T-cell (primary cell): Measurements from ENCODE around the gene TMEM150C. TPM values are rescaled to one million over a fixed set of nuclear protein-coding genes. Genes with fewer than 3 reads are reported as not detected.

Experiments
- ATAC-seq, 4 experiments: fragments of 200-7000 bp in 3 of 4; fragments of 150-1000 bp in 1 of 4; cut with Tn5 transposase; replicated peaks in 1 of 4; 1 replicate in 3 of 4; 2 replicates in 1 of 4; pipeline ENCODE4 v1.10.0; 2021; ENCODE audit warnings: moderate library complexity in 3 of 4, mild to moderate bottlenecking in 2 of 4, moderate number of reproducible peaks in 1 of 4
- CTCF ChIA-PET, 2 donors: fragments of 300-600 bp; sonication (Branson Sonifier 250); formaldehyde crosslinking; loops; one replicate each; lab custom pipeline; 2022; ENCODE audit warnings: antibody characterized with exemption in 2 of 2; lab: Charles Lee
- POLR2A ChIA-PET, 2 donors: fragments of 300-600 bp; sonication (Branson Sonifier 250); formaldehyde crosslinking; loops; one replicate each; lab custom pipeline; 2022; ENCODE audit warnings: antibody characterized with exemption in 2 of 2; lab: Charles Lee
- DNase-seq, 35 experiments: peaks; one replicate each; pipeline versions ENCODE4 v3.0.0 to v3.0.0-alpha.2; 2013 to 2023
- H3K27ac ChIP-seq: one replicate; pipeline ENCODE4 v1.5.1; 2013; ENCODE audit warnings: low read length
- H3K27me3 ChIP-seq, 2 experiments: replicated peaks in 1 of 2; 1 replicate in 1 of 2; 2 replicates in 1 of 2; pipeline versions ENCODE4 v1.6.1 to v1.7.0; 2013; ENCODE audit warnings: low read length in 1 of 2, mixed read lengths in 1 of 2; ENCODE audit not compliant: control insufficient read depth in 2 of 2, insufficient read depth in 2 of 2; ENCODE audit errors: extremely low read depth in 1 of 2
- H3K36me3 ChIP-seq, 2 donors: 1 replicate in 1 of 2; 2 replicates in 1 of 2; pipeline versions ENCODE4 v1.6.1 to v1.7.0; 2013; ENCODE audit warnings: low read length in 1 of 2; ENCODE audit not compliant: control insufficient read depth in 2 of 2, insufficient read depth in 1 of 2; ENCODE audit errors: extremely low read depth in 1 of 2
- H3K4me1 ChIP-seq, 2 experiments: 1 replicate in 1 of 2; 2 replicates in 1 of 2; pipeline versions ENCODE4 v1.6.1 to v1.7.0; 2013; ENCODE audit warnings: low read length in 2 of 2, mixed read lengths in 1 of 2; ENCODE audit not compliant: insufficient read depth in 2 of 2, control insufficient read depth in 1 of 2; ENCODE audit errors: extremely low read depth in 1 of 2
- H3K4me3 ChIP-seq, 2 donors: 1 replicate in 1 of 2; 2 replicates in 1 of 2; pipeline versions ENCODE4 v1.5.1 to v1.7.0; 2013; ENCODE audit warnings: mild to moderate bottlenecking in 2 of 2, low read length in 1 of 2, moderate library complexity in 1 of 2; ENCODE audit not compliant: control insufficient read depth in 1 of 2; ENCODE audit errors: extremely low read depth in 1 of 2
- H3K9me3 ChIP-seq: 2 replicates; pipeline ENCODE4 v1.7.0; 2013
- H3K27ac Mint-ChIP-seq, 2 donors: one replicate each; pipeline ENCODE4 v1.8.0; 2020 to 2021; ENCODE audit warnings: mild to moderate bottlenecking in 2 of 2, mixed read lengths in 2 of 2
- H3K27me3 Mint-ChIP-seq, 2 donors: one replicate each; pipeline ENCODE4 v1.8.0; 2021 to 2022; ENCODE audit warnings: mixed read lengths in 2 of 2
- H3K36me3 Mint-ChIP-seq: one replicate; pipeline ENCODE4 v1.8.0; 2021; ENCODE audit warnings: mixed read lengths
- H3K4me1 Mint-ChIP-seq, 3 donors: one replicate each; pipeline ENCODE4 v1.8.0; 2020 to 2022; ENCODE audit warnings: mixed read lengths in 3 of 3, mild to moderate bottlenecking in 1 of 3
- H3K4me3 Mint-ChIP-seq, 3 donors: one replicate each; pipeline ENCODE4 v1.8.0; 2020 to 2022; ENCODE audit warnings: mild to moderate bottlenecking in 3 of 3, mixed read lengths in 3 of 3, moderate library complexity in 3 of 3
- H3K9me3 Mint-ChIP-seq, 3 donors: one replicate each; pipeline ENCODE4 v1.8.0; 2020 to 2022; ENCODE audit warnings: mixed read lengths in 3 of 3
- WGBS: methylation state at CpG from one replicate; pipeline ENCODE4 v1.1.5; 2013; ENCODE audit warnings: missing lambda C conversion rate; ENCODE audit not compliant: insufficient coverage; 5-methylcytosine and 5-hydroxymethylcytosine counted together
- total RNA-seq, 35 experiments: library from RNA in 6 of 35; stranded (reverse) in 6 of 35; fragments of 120-200 nt in 1 of 35; gene quantifications; one replicate each; pipeline versions ENCODE4 v1.2.1 to v1.2.4 and lab custom pipeline; 2013 to 2026

The TMEM150C gene
- total RNA-seq, 5 donors from 2014 or later (not counting 1 experiment from before 2014, with no cell fraction given): 0.13 to 0.35 TPM; not detected in 3

DNA sequence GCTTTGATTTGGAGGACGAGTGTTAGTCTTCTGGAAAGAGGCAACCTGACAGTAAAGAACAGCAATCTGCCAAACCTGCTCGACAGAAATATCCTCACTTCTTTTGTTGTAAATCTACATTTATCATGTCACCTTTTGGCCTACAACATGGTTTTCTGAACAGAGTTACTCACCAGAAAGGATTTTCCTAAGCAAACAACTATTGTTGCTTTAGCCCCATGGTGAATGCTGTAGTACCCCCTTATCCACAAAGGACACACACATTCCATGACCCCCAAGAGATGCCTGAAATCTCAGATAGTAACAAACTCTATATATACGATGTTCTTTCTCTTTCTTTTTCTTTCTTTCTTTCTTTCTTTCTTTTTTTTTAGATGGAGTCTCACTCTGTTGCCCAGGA is 42.7 kb downstream of the TMEM150C start:
- Mint-ChIP-seq H3K27me3 (peaks cover 9 to 19% of the 10 kb centered on the region in 2 donors), H3K36me3 (no peaks in the 10 kb centered on the region), H3K27ac (no peak overlapping the region), H3K4me1 (no peaks in the 10 kb centered on the region), H3K4me3 (no peak overlapping the region), H3K9me3 (no peaks in the 10 kb centered on the region)
- H3K36me3 ChIP-seq: no peaks in the 10 kb centered on the region
- WGBS: 83% methylated on average over 2 of the region's 3 CpGs
- no peak overlapping the region for H3K4me3 ChIP-seq
- no peak overlapping the region for H3K27ac ChIP-seq
- ChIA-PET CTCF (no interaction called here), POLR2A (no interaction called here)
- no peaks in the 10 kb centered on the region for H3K9me3 ChIP-seq
- peaks cover 0 to 7% of the 10 kb centered on the region in 2 experiments for H3K27me3 ChIP-seq
- DNase-seq (no peak), ATAC-seq (no peak)
- no peaks in the 10 kb centered on the region for H3K4me1 ChIP-seq

- CTCF ChIA-PET: no interaction called here
- Mint-ChIP-seq H3K4me3 (no peak overlapping the region), H3K9me3 (no peaks in the 10 kb centered on the region), H3K4me1 (no peaks in the 10 kb centered on the region), H3K36me3 (no peaks in the 10 kb centered on the region), H3K27ac (no peak overlapping the region), H3K27me3 (peaks cover 9 to 32% of the 10 kb centered on the region in 2 donors)
- 67% methylated on average over 1 of the region's 2 CpGs for WGBS
- no peaks in the 10 kb centered on the region for H3K9me3 ChIP-seq
- ATAC-seq: no peak
- H3K4me3 ChIP-seq: no peak overlapping the region
- H3K36me3 ChIP-seq: no peaks in the 10 kb centered on the region
- POLR2A ChIA-PET: no interaction called here
- H3K4me1 ChIP-seq: no peaks in the 10 kb centered on the region
- DNase-seq: no peak
- H3K27ac ChIP-seq: no peak overlapping the region
- H3K27me3 ChIP-seq: peaks cover 0 to 8% of the 10 kb centered on the region in 2 experiments
These were observed 44.7 kb downstream of the TMEM150C start for GRCh38 chr4:82517043-82517442.

DNA sequence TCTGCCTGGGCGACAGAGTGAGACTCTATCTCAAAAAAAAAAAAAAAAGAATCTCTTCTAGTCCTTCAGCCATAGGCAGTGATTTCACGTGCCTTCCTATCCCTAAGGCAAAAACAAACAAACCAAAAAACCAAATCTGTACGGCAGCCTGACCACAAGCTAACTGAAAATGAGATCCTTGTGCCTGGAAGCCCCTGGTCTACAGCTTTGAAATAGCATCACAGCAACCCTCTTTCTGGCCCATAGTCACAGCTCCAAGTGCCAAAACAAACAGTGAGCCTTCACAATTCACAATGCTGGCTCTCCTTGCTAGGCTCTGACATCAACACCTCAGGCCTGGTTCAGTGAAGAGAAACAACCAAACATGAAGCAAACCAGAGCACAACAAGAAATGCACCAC is 46.1 kb downstream of the TMEM150C start:
- 40% methylated on average over 1 of the region's 3 CpGs for WGBS
- no peaks in the 10 kb centered on the region for H3K4me1 Mint-ChIP-seq

GRCh38 chr4:82513382-82513781 is 48.4 kb downstream of the TMEM150C start:
- Mint-ChIP-seq H3K27me3 (peaks cover 0 to 38% of the 10 kb centered on the region in 2 donors), H3K9me3 (no peaks in the 10 kb centered on the region), H3K4me1 (no peaks in the 10 kb centered on the region), H3K27ac (no peak overlapping the region), H3K36me3 (no peaks in the 10 kb centered on the region), H3K4me3 (no peak overlapping the region)
- Histone ChIP-seq H3K27ac (no peak overlapping the region), H3K4me1 (no peaks in the 10 kb centered on the region), H3K36me3 (no peaks in the 10 kb centered on the region), H3K9me3 (no peaks in the 10 kb centered on the region), H3K27me3 (peaks cover 0 to 7% of the 10 kb centered on the region in 2 experiments), H3K4me3 (no peak overlapping the region)
- POLR2A ChIA-PET: no interaction called here
- CTCF ChIA-PET: no interaction called here
- DNase-seq: no peak
- no peak for ATAC-seq
- WGBS: no CpG with 5 or more reads among the region's 2 CpGs

More for the DNA sequence above, 46.1 kb downstream of the TMEM150C start:
- no peak overlapping the region for H3K4me3 Mint-ChIP-seq
- ATAC-seq (no peak), DNase-seq (no peak)
- peaks cover 3 to 33% of the 10 kb centered on the region in 2 donors for H3K27me3 Mint-ChIP-seq
- no peaks in the 10 kb centered on the region for H3K9me3 Mint-ChIP-seq
- H3K36me3 Mint-ChIP-seq: no peaks in the 10 kb centered on the region
- ChIA-PET CTCF (no interaction called here), POLR2A (no interaction called here)
- H3K4me1 ChIP-seq: no peaks in the 10 kb centered on the region
- H3K27ac Mint-ChIP-seq: no peak overlapping the region
- H3K9me3 ChIP-seq: no peaks in the 10 kb centered on the region
- H3K4me3 ChIP-seq: no peak overlapping the region
- H3K36me3 ChIP-seq: no peaks in the 10 kb centered on the region
- H3K27me3 ChIP-seq: peaks cover 0 to 5% of the 10 kb centered on the region in 2 experiments
- no peak overlapping the region for H3K27ac ChIP-seq

- H3K4me3 Mint-ChIP-seq: no peak overlapping the region
- WGBS: no CpG with 5 or more reads among the region's 3 CpGs
These were observed 51.6 kb downstream of the TMEM150C start for GRCh38 chr4:82510216-82510615.

GRCh38 chr4:82508806-82509428 is 52.9 kb downstream of the TMEM150C start:
- Mint-ChIP-seq H3K27me3 (peaks cover 0 to 29% of the 10 kb centered on the region in 2 donors), H3K9me3 (no peaks in the 10 kb centered on the region), H3K36me3 (no peaks in the 10 kb centered on the region), H3K27ac (no peak overlapping the region), H3K4me1 (no peaks in the 10 kb centered on the region), H3K4me3 (no peak overlapping the region)
- Histone ChIP-seq H3K4me3 (no peak overlapping the region), H3K27ac (no peak overlapping the region), H3K36me3 (no peaks in the 10 kb centered on the region), H3K4me1 (no peaks in the 10 kb centered on the region), H3K9me3 (no peaks in the 10 kb centered on the region), H3K27me3 (peaks cover 0 to 7% of the 10 kb centered on the region in 2 experiments)
- DNase-seq: no peak
- ATAC-seq: no peak
- ChIA-PET CTCF (no interaction called here), POLR2A (interaction anchor here in 1 of 2 donors (0.7 kb wide), 1 partner anchor 213 kb away, joined by 3 read pairs; no protein-coding TSS in a partner anchor)
- 67% methylated on average over 2 of the region's 5 CpGs for WGBS

More at GRCh38 chr4:82510216-82510615, 51.6 kb downstream of the TMEM150C start:
- CTCF ChIA-PET: interaction anchor here in 1 of 2 donors (0.6 kb wide), 1 partner anchor 208 kb away, joined by 4 read pairs; no protein-coding TSS in a partner anchor
- H3K9me3 Mint-ChIP-seq: no peaks in the 10 kb centered on the region
- H3K4me1 Mint-ChIP-seq: no peaks in the 10 kb centered on the region
- no peaks in the 10 kb centered on the region for H3K9me3 ChIP-seq
- no peaks in the 10 kb centered on the region for H3K4me1 ChIP-seq
- no peaks in the 10 kb centered on the region for H3K36me3 Mint-ChIP-seq
- H3K4me3 ChIP-seq: no peak overlapping the region
- DNase-seq: no peak
- H3K27ac ChIP-seq: no peak overlapping the region
- H3K27me3 Mint-ChIP-seq: peaks cover 0 to 38% of the 10 kb centered on the region in 2 donors
- POLR2A ChIA-PET: no interaction called here
- no peak overlapping the region for H3K27ac Mint-ChIP-seq
- H3K36me3 ChIP-seq: no peaks in the 10 kb centered on the region
- ATAC-seq: no peak
- H3K27me3 ChIP-seq: peaks cover 0 to 10% of the 10 kb centered on the region in 2 experiments
